Middle frontal gyrus (tissue), 1 donor: ENCODE measurements around the gene NPIPB8.
"Not testable (repeated sequence)": the region's sequence is repeated elsewhere in the genome, so short reads cannot be mapped to it uniquely, and the experiment has no call there.

Experiments used
- DNase-seq: peaks from one replicate; pipeline ENCODE4 v3.0.0-alpha.2; 2015; ENCODE audit warnings: low spot score; ENCODE audit errors: extremely low spot score

The NPIPB8 gene

DNA sequence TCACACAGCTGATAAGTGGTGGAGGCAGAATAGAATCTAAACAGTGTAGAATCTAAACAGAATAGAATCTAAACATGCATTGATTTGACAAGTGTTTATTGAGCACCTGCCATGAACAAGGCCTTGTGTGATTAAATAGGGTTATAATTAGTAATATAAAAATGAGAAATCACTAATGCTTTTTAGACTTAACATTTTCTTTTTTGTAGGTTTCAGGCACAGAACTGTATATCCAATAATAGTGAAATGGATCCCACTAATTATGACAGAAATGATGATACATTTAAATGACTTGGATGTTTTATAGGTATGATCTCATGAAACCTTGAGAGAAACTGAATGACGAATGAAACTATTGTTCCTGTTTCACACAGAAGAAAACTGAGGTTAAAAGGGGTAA, at the start of gene NPIPB8:
NPIPB8 (plus strand) TSS at position 301 of the 400 bp plus-strand sequence. CDS start 296 bp downstream, outside the sequence.
- not testable (repeated sequence) for DNase-seq

DNA sequence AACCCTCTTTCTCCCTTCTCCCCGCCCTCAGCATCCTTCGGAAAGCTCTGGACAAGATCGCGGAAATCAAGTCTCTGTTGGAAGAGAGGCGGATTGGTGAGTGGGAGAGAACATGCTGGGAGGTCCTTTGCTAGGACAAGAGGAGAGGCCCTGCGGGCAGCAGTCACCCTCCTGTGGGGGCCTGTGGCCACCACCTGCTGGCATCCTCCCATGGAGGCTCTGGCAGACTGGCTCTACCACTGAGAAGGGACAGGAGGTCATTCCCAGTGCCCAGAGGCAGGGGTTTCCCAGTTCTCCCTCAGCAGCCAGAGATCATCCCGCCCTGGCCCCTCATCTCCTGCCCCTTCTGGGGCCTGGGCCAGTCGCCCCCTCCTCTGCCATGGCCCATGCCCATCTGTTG, 48.8 kb upstream of the NPIPB8 start:
- no peak for DNase-seq

DNA sequence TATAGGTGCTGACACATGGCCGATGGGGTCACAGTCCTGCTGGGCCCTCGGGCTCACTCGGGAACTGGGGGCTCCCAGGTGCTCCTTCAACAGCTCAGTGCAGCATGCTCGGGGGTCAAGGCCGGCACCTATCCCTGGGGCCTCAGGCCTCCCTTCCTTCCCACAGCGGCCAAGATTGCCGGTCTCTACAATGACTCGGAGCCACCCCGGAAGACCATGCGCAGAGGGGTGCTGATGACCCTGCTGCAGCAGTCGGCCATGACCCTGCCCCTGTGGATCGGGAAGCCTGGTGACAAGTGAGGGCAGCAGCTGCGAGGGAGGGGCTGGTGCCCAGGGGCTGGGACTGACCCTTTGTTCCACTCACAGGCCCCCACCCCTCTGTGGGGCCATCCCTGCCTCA, 47.9 kb upstream of the NPIPB8 start:
- DNase-seq: no peak

DNA sequence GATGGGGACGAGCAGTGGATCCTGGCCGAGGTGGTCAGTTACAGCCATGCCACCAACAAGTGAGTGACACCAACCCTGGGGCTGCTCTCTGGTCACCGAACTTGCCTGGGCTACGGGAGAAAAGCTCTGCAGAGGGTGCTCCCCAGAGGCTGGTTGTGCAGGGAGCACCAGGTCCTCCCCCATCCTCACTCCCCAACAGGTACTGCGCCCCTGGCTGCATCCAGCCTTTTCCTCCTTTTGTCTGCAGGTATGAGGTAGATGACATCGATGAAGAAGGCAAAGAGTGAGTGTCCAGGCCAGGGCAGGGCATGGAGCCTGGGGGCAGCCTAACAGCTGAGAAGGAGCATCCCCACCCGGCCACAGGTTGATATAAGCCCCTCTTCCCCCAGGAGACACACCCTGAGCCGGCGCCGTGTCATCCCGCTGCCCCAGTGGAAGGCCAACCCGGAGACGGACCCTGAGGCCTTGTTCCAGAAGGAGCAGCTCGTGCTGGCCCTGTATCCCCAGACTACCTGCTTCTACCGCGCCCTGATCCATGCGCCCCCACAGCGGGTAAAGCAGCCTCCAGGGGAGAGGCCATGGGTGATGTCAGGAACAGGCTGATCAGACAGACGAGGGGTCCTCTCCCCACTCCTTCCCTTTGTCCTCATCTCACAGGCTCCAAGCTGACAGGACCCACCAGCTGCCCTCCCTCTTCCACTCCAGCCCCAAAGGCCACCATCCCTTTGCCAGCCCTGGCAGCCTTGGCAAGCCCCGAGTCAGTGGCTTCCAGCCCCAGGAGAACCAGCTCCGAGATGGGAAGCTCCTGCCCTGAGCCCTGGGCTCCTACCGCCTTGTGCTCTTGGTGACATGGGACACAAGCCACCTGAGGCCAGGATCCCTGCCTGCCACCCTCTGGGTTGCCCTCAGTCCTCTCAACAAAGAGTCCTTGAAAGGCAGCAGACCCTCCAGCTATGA, 47.2 kb upstream of the NPIPB8 start:
- DNase-seq: no peak

DNA sequence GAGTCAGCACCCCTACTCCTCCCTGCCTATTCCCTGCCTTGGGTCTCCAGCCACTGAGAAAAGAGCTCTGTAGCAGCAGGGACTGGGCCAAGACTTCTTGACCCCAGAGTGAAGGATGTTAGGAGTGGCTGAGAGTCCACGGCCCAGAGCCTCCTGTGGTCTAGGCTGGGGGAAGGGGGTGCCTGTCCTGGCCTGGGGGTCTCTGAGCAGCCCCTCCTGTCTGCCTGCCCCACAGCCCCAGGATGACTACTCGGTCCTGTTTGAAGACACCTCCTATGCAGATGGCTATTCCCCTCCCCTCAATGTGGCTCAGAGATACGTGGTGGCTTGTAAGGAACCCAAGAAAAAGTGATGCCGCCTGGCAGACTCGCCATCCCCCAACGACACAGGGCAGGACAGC, 46.5 kb upstream of the NPIPB8 start:
- no peak for DNase-seq

DNA sequence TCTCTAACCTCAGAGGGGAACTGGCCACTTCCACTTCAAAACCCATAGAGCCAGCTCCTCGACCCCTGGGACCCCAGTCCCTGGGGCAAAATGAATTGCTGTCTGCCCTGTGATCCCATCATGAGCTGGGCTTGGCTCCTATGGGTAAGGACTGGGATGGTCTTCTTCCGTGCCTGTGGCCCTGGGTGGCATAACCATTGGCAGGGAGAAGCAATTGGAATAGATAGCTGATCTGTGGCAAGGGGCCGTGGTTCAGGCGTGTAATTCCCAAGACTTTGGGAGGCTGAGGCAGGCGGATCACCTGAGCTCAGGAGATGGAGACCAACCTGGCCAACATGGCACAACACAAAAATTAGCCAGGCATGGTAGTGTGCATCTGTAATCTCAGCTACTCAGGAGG, 45.4 kb upstream of the NPIPB8 start:
- DNase-seq: no peak

DNA sequence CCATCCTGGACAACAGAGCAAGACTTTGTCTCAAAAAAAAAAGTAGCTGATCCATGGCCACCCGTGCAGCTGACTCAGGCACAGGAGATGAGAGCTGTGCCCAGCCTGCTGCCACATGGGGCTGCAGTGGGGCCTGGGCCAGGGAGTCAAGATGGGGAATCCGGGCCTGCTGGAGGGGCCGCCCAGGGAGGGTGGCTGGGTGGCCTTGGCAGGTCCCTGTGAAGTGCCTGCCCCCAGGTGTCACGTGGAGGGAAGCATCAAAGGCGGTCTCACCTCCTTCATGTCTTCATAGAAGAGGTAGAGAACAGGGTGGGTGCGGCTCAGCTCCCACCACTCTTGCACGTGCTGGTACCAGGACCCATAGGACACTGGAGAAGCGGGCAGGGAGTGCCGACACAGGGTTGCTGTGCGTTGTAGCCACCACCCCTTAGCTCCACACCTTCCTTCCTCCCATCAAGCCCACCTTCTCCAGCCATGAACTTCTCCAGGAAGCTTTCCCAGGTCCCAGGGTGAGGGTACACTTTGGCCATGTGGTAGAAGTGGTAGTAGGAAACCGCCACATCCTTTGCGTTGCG, 44.8 kb upstream of the NPIPB8 start:
- no peak for DNase-seq

DNA sequence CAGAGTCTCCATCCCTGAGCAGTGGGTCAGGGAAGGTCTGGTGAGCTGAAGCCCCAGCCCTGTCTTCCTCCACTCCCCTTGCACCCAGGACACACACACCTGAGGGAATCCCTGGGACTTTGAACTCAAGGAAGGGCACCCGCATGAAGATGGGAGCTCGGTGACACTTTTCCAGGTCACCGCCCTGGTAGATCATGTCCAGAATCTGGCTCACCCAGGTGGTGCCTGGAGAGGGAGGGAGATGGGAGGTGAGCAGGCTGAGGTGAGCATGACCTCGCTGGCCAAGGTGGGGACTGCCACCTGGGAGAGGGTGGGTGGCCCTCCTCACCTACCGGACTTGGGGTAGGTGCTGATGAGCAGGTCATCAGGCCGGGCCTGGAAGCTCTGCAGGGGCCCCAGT, 42.4 kb upstream of the NPIPB8 start:
- not testable (repeated sequence) for DNase-seq

DNA sequence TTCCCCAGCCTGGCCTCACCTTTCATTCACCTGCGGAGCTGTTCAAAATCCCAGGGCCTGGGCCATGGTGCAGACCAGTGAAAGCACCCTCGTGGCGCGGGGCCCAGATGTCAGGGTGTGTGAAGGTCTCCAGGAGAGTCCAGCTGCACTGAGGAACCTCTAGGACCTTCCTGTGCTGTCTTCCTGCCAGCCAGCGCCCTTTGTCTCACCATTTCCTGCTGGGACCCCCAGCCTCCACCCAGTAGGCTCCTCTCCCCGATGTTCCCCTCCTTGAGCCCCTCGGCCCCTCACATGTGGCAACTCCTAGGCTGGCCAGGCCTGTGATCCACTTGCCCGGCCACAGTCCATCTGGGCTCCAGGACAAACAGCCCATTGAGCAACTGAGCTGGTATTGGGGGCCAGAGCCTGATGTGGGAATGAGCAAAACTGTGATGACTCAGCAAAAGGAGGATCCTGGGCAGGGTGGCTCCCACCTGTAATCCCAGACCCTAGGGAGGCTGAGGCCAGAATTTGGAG, 41.7 kb upstream of the NPIPB8 start:
- no peak for DNase-seq

DNA sequence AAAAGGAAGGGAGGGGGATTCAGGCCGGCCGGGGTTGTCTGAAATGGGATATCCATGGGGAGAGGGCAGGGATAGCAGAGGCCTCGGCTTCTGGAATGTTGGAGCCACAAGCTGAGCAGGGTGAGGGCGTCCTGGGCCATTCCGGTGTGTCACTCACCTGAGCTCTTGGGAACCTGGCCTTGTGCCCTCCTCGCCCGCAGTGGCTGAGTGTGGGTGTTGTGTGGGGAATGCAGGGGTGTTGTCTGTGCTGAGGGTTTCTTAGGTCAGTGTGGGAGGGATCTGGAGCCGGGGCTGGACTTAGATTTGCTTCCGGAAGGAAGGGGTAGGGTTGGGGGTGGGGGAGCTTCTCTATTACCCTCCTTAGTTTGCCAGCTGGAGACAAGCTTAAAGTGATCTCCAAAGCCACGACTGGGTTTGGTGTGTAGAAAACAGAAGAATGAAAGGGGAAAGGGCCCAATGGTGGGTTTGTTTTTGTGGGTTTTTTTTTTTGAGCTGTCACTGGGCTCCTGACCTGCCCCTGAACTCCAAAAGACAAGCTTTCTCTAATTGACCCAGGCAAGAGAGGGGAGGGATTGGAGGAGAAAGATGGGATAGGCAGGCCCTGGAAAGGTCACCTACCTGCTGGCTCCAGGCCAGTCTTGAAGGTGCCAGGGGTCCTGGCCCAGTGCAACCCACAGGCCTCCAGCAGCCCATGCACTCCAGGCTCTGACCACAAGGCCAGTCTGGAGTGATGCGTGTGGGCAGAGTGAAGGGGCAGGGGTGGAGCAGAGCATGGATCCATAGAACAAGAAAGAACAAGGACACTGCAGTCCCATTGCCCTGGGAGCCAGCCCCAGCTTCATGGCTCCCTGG, 40.8 kb upstream of the NPIPB8 start, which contains the start of gene SULT1A2:
SULT1A2 (minus strand) TSS at position 211 of the 852 bp plus-strand sequence. CDS start 1,120 bp downstream, outside the sequence.
- no peak for DNase-seq

DNA sequence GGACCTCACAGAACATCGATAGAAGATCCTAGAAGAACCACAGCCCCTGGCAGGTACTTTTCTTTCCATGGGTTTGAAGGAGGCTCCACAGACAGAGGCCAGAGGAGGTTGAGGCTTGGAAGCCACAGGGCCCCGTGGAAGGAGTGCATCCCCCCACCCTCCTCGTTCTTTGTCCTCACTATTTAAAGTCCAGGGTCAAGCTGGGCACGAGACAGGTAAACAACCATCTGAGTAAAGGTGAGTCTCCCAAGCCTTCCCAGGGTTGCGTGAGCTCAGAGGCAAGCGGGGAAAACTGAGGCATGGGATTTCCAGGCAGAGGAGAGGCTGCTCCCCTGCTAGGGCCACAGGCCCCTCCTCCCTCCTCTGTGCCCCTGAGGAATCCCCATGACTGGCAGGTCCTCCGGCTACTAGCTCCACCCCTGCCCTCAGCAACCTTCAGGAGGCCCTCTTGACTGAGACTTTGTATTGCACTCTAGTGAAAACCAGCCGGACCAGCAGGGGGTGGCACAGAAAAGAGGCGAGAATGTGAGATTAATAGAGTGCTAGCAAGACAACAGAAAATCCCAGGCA, 40.1 kb upstream of the NPIPB8 start:
- DNase-seq: no peak

DNA sequence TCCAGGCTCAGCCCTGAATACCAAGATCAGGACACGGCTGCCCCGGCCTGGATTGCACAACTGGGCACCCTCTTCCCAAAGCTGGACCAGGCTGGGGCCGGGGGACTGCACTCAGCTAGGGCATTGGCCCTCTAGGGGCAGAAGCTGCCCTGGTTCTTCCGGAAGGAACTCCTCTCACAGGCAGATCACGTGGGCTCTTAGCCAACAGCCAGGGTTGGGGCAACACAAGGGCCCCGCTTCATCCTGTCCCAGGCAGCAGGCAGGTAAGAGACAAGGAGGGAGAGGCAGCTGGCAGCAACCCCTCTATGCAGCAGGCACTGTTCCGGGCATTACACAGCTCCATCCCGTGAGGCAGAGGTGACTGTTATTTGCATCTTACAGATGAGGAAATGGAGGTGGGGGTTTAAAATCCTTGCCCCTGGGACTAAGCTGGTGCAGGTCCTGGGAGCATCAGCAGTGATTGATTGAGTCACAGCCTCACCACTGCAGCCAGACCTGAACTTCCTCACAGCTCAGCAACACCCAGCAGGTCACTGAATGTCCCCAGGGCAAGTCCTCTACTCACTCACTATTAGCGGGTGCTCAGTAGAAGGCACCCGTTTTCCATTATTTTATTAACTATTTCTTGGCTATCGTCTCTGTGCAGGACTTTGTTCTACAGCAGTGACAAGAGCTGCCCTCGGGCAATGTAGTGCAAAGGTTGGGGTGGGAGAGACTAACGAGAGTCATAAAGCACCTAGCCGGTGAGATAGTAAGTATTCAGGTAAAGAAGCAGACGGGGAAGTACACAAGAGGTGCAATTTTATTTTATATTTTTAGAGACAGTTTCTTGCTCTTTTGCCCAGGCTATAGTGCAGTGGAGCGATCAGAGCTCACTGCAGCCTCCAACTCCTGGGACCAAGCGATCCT, 38.2 kb upstream of the NPIPB8 start:
- DNase-seq: not testable (repeated sequence)

DNA sequence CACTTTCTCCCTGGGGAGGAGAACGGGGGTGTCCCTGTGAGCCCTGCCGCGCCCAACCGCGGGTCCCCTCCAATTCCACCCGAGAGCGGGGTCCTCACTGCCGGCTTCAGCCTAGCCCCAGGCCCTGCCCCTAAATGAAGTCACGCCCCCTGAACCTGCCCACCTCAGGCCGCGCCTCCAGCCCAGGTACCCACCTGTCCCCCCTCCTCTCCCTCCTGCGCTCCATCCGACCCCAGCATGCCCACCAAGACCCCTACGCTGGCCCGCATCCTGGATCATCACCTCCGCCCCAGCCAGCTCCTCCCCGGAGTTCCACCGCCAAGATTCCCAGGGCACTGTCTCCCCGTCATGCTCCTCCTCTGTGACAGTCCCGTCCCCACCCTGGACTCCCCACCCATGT, 36.9 kb upstream of the NPIPB8 start:
- not testable (repeated sequence) for DNase-seq

DNA sequence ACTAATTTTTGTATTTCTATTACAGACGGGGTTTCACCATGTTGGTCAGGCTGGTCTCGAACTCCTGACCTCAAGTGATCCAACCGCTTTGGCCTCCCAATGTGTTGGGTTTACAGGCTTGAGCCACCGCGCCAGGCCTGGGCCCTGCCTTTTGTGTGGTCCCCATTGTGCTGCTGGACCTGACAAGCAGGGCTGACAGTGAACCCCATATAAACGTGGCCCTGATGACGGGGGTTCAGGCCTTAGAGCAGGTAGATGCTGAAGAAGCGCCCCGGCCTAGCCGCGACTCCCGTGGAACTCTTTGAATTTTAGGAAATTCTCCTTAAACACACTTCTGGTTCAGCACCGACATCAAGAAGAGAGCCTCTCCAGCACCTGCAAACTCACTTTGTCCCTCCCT, 36.3 kb upstream of the NPIPB8 start:
- not testable (repeated sequence) for DNase-seq

DNA sequence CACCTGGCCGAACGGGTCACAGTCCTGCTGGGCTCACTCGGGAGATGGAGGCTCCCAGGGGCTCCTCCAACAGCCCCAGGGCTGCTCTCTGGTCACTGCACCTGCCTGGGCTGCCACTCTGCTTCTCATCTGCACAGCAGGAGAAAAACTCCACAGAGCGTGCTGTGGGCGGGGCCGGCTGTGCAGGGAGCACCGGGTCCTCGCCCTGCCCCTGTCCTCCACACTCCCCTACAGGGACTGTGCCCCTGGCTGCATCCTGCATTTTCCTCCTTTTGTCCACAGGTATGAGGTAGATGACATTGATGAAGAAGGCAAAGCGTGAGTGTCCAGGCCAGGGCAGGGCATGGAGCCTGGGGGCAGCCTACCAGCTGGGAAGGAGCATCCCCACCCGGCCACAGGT, 35.8 kb upstream of the NPIPB8 start:
- not testable (repeated sequence) for DNase-seq

DNA sequence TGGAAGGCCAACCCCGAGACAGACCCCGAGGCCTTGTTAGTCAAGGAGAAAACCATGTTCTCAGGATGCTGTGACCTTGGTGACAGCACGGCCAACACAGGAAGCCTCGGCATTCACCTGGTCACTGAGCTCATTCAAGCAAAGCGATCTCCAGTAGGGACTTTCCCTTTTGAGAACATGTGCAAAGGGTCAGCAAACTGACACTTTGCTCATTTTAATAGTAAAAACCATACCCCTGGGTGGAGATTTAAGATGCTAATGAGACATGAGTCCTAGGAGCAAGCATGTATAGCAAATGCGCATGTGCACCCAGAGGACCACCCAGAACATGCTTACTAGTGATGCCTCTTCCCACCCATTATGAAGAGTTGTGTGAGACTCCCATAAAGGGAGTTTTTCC, 35.3 kb upstream of the NPIPB8 start:
- DNase-seq: no peak

DNA sequence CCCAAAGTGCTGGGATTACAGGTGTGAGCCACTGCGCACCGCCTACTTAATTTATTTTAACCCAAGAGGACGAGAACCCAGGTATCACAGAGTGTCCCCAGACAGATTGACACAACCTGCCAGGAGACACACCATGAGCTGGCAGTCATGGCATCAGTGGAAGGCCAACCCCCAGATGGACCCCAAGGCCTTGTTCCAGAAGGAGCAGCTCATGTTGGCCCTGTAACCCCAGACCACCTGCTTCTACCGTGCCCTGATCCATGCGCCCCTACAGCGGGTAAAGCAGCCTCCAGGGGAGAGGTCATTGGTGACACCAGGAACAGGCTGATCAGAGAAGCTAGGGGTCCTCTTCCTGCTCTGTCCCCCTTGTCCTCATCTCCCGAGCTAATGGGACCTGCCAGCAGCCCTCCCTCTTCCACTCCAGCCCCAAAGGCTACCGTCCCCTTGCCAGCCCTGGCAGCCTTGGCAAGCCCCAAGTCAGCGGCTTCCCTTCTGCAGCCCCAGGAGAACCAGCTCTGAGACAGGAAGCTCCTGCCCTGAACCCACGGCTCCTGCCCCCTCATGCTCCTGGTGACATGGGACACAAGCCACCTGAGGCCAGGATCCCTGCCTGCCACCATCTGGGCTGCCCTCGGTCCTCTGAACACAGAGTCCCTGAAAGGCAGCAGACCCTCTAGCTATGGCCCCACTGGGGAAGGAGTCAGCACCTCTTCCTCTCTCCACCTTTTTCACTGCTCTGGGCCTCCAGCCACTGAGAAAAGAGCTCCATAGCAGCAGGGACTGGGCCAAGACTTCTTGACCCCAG, 34.3 kb upstream of the NPIPB8 start:
- no peak for DNase-seq

DNA sequence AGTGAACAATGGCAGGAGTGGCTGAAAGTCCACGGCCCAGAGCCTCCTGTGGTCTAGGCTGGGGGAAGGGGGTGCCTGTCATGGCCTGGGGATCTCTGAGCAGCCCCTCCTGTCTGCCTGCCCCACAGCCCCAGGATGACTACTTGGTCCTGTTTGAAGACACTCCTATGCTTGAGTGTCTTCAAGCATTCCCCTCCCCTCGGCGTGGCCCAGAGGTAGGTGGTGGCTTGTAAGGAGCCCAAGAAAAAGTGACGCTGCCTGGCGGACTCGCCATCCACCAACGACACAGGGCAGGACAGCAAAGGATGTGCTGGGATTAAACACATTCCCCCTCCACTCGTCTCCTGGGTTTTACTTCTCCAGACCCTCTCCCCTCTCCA, 33.7 kb upstream of the NPIPB8 start:
- DNase-seq: no peak
